Measurements from ENCODE around the gene CAND2.
"Not testable (repeated sequence)": the region's sequence is repeated elsewhere in the genome, so short reads cannot be mapped to it uniquely, and the experiment has no call there.

The CAND2 gene

GRCh38 chr3:12832350-12833221, 36.1 kb downstream of the CAND2 start:
- no peak for DNase-seq

- DNase-seq: no peak
Measured at GRCh38 chr3:12833222-12834161, 37.0 kb downstream of the CAND2 start.

DNA sequence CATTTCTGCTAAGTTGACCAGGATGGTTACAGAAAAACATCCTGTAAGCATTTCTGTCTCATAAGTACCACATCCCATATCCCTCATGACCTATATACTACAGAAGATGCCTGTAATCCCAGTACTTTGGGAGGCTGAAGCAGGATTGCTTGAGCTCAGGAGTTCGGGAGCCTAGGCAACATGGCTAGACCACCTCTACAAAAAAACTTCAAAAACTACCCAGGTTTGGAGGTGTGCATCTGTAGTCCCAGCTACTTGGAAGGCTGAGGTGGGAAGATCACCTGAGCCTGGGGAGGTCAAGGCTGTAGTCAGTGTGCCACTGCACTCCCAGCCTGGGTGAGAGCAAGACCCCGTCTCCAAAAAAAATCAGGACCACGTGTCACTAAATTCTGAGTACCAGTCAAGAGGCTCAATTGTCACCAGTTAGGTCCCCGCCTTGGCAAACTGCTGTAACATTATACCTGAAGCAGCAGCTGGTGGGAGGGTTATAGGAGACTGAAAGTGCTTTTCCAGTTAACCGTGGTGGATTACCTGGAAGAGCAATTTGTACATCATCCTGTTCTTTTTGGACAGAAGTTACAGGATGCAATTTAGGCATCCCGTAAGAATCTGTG, 38.7 kb downstream of the CAND2 start:
- no peak for DNase-seq

DNA sequence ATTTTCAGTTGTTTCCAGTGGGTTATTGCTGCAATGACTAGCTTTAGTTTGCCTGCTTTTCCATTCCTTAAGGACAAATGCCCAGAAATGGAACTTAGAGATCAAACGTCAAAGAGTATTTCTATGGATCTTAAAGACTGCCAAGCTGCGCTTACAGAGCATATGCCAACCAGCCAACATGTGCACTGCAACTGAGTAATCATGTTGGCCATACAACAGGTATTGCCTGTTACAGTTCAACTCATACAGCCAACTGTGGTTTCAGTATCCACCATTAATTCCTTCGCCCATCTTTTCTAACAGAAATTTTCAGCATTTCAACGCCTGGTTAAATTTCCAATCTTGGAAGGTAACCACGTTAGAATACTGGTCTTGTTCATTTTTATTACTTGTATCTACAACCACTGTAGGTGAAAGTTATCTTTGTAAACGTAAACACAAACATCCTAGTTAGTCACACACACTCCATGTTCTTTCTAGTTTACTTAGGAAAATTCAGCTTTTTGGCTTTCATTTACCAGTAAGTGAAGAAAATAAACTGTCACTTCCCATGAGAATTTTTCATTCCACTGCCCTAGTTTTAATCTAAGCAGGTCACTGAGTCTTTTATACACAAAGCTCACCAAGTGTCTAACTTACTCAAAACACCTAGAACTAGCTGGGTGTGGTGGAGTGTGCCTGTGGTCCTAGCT, 41.0 kb downstream of the CAND2 start:
- no peak for DNase-seq

DNA sequence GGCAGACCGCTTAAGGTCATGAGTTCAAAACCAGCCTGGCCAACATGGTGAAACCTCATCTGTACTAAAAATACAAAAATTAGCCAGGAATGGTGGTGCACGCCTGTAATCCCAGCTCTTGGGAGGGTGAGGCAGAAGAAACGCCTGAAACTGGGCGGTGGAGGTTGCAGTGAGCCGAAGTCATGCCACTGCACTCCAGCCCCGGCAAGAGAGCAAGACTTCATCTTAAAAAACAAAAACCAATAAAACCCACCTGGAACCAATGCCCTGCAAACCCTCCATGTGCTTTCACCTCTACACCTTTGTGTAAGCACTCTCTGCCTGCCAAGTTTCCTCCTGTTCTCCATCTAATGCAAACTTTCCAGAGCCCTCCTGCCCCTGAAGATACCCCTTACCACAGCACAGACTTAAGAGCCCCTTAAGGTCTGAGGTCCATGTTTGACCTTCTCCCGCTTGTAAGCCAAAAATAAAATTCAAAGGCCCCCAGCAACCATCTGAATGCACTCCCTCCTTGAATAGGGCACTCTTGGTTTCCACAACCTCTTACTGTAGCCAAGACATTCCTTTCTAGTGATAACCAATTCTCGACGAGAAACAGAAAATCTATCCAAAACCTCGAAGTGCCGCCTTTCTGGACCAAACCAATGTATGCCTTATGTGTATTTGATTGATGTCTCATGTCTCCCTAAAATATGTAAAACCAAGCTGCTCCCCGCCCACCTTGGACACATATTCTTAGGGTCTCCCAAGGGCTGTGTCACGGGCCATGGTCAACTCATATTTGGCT, 41.9 kb downstream of the CAND2 start:
- DNase-seq: no peak

- DNase-seq: no peak
Measured at GRCh38 chr3:12839156-12839946, 42.9 kb downstream of the CAND2 start.

DNA sequence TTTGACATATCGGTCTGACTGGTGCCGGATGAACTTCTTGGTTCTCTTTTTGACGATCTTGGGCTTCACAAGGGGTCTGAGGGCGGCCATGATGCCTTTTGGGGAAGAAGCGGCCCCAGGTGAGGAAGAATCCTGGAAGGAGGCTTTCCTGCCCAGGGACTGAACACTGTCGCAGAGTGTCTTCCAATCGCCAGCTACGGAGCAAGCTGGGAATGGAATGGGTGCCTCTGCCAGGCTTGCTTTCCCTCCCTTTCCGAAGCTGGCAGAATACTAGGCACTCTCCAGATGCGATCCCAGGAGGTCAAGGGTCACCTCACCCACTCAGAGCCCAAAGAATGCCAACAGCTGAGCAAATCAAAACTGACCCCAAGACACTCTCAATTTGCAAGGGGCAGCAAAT, 43.7 kb downstream of the CAND2 start:
- DNase-seq: not testable (repeated sequence)

DNA sequence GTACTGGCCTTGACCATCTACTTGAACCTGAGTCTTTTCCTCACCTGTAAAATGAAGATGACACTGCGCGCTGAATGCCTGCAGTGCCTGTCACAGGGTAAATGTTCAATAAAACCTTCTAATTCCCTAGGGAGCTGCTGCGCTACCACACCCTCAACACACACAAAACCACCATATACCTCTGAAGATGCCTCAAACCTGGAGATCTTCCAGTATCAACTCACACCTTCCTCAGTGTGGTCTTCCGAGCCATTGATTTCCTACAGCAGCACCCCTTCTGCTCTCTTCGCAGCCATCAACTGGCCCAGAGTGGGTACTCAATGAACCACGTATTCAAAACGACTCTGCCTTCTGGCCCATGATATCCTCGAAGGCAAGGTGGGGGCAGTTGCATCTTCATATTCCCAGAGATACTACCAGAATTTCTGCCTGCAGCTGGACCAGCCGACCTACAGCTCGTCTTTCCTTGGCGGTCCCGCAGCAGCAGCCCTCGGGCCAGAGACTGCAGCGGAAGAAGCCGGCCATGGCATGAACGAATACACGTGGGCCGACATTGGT, 44.2 kb downstream of the CAND2 start:
- no peak for DNase-seq

- DNase-seq: peak; percentile 77
Measured at GRCh38 chr3:12841149-12841969, 44.9 kb downstream of the CAND2 start, which contains the start of gene RPL32. RPL32 (minus strand) TSS chr3:12841565; CDS start chr3:12840237, 1,328 bp downstream.

- DNase-seq: no peak
Measured at GRCh38 chr3:12841970-12842328, 45.5 kb downstream of the CAND2 start.

GRCh38 chr3:12842469-12842868, 46.0 kb downstream of the CAND2 start:
- no peak for DNase-seq

DNA sequence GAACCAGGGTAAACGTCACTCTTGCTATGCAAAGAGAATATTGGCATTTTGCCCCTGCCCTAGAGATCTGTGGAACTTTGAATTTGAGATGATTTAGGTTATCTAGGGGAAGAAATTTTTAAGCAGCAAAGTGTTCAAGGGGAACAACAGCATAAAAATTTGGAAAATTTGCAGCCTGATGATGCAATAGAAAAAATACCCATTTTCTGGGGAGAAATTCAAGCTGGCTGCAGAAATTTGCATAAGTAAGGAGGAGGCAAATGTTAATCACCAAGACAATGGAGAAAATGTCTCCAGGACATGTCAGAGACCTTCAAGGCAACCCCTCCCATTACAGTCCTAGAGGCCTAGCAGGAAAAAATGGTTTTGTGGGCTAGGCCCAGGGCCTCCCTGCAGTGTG, 49.3 kb downstream of the CAND2 start:
- DNase-seq: no peak

DNA sequence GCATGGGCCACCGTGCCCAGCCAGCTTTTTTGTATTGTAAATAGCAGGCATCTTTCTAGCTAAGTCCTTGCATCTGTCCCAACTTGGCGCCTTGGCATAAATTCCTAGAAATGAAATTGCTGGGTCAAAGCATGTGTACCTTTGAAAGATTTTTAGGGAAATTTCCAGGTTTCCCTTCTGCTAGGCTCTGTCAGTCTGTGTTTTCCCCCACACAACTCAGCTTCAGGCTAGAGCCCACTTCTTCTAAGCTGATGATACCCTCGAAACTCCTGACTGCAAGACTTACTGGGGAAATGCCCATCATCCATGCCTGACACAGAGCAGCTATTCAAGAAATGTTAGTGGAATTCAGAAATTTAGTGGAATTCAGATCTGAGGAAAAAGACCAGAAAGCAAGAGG, 55.7 kb downstream of the CAND2 start:
- no peak for DNase-seq

DNA sequence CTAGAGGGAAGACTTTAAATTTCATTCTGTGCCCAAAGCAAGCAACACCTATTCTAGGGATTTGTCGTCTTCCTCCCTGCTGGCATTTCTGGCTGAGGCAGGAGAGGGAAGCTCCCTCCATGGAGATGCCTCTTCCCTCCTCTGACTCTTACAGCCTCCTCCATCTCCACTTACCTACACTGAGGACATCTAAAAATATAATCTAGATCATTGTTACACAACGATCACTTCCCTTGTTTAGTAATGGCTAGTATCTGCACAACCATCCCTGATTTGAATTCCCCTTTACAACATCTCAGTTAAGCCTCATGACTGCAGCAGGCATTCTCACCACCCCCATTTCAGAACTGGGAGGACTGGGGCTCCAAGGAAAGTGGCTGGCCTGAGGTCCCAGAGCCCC, 57.4 kb downstream of the CAND2 start:
- not testable (repeated sequence) for DNase-seq

DNA sequence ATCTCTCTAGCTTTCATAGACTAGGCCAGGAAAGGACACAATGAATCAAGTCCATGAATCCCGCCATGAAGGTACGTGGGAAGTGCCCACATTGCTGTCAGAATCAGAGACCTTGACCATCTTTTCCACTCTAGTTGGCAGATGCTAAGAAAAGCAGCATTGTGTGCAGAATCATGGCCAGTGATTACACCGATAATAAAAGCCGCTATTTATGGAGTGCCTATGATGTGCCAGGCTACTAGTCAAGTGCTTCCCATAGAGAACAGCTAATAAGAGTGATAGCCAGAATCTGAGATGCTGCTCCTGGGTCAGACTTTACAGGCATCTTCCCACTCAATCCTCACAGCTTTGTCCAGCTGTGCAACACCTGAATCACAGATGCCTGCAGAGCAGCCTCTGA, 58.1 kb downstream of the CAND2 start:
- no peak for DNase-seq

- DNase-seq: no peak
Measured at GRCh38 chr3:12856626-12857025, 60.1 kb downstream of the CAND2 start.

DNA sequence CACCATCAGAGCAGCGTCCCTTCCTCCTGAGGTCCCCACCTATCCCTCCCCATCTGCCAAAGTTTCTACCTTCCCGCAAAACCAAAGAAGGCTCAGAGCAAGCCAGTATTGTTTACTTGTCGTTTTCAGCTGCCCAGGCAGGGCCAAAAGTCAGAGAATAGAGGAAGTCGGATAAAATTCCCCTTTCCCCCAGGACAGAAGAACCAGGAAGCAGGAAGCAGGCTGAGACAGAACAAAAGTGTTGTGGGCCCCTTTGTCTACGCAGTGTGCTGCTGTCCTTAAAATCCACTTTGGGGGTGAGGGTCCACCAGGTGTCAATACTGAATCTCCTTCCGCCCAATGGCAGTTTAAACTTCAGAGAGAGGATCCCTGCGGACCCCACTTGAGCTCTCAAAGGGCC, 63.4 kb downstream of the CAND2 start:
- no peak for DNase-seq

- no peak for DNase-seq
Measured at GRCh38 chr3:12861611-12862010, 65.1 kb downstream of the CAND2 start.

DNA sequence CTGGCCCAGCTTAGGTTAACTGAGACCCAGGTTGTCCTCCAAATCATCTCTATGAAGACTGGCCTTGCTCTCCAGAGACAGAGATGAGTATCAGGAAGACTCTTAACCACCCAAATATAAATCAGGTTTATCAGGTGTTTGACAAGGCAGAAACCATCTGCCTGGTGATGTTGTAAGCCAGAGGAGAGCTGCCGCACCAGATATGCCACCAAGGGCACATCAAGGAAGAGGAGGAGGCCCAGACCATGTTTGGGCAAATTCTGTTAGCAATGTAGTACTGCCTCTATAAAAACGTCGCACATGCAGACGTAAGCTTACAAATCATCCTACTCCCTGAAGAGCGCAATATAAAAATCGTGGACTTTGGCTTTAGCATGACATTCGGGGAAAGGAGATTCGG, 65.9 kb downstream of the CAND2 start:
- DNase-seq: no peak

GRCh38 chr3:12865271-12865670, 68.8 kb downstream of the CAND2 start:
- no peak for DNase-seq
